ENCODE results near the gene FBXO30. TPM values are rescaled to one million over a fixed set of nuclear protein-coding genes. Genes with fewer than 3 reads are reported as not detected.

Gene FBXO30
- total RNA-seq, 4 donors from 2014 or later: 4.8 to 7.4 (median 6.9) TPM

- no peaks in the 10 kb centered on the region for H3K9me3 ChIP-seq
- H3K27ac ChIP-seq: no peak overlapping the region
- peaks cover 0 to 3% (median 0%) of the 10 kb centered on the region in 4 donors for H3K4me1 ChIP-seq
- H3K27me3 ChIP-seq: no peaks in the 10 kb centered on the region
- no peak for DNase-seq
- no peaks in the 10 kb centered on the region for H3K36me3 ChIP-seq
- TF ChIP-seq CTCF (IDR thresholded peaks at IDR 0.05) (no peak), POLR2A (IDR thresholded peaks at IDR 0.05) (no peak)
- H3K4me3 ChIP-seq: no peak overlapping the region
Observed at GRCh38 chr6:145839653-145840052, 25.1 kb upstream of the FBXO30 start.

- Histone ChIP-seq H3K9me3 (no peaks in the 10 kb centered on the region), H3K36me3 (no peaks in the 10 kb centered on the region), H3K4me1 (peaks cover 0 to 3% (median 0%) of the 10 kb centered on the region in 4 donors), H3K27me3 (no peaks in the 10 kb centered on the region), H3K27ac (no peak overlapping the region), H3K4me3 (no peak overlapping the region)
- no peak for TF ChIP-seq POLR2A (IDR thresholded peaks at IDR 0.05)
- TF ChIP-seq CTCF (IDR thresholded peaks at IDR 0.05): no peak
- DNase-seq: no peak
Observed at GRCh38 chr6:145838305-145838704, 23.7 kb upstream of the FBXO30 start.

- H3K27me3 ChIP-seq: no peaks in the 10 kb centered on the region
- DNase-seq: no peak
- H3K9me3 ChIP-seq: no peaks in the 10 kb centered on the region
- no peaks in the 10 kb centered on the region for H3K4me1 ChIP-seq
- H3K4me3 ChIP-seq: no peak overlapping the region
- H3K36me3 ChIP-seq: no peaks in the 10 kb centered on the region
- no peak overlapping the region for H3K27ac ChIP-seq
- TF ChIP-seq CTCF (IDR thresholded peaks at IDR 0.05): no peak
- no peak for TF ChIP-seq POLR2A (IDR thresholded peaks at IDR 0.05)
Observed at GRCh38 chr6:145836772-145837171, 22.2 kb upstream of the FBXO30 start.

- H3K9me3 ChIP-seq: no peaks in the 10 kb centered on the region
- H3K27me3 ChIP-seq: no peaks in the 10 kb centered on the region
- H3K27ac ChIP-seq: no peak overlapping the region
- H3K4me3 ChIP-seq: no peak overlapping the region
- H3K4me1 ChIP-seq: no peaks in the 10 kb centered on the region
- H3K36me3 ChIP-seq: no peaks in the 10 kb centered on the region
- no peak for DNase-seq
- no peak for TF ChIP-seq POLR2A (IDR thresholded peaks at IDR 0.05)
- no peak for TF ChIP-seq CTCF (IDR thresholded peaks at IDR 0.05)
Observed at GRCh38 chr6:145836170-145836569, 21.6 kb upstream of the FBXO30 start.

GRCh38 chr6:145830612-145831011, 16.0 kb upstream of the FBXO30 start:
- Histone ChIP-seq H3K27me3 (no peaks in the 10 kb centered on the region), H3K4me1 (no peaks in the 10 kb centered on the region), H3K4me3 (no peak overlapping the region), H3K27ac (no peak overlapping the region), H3K9me3 (no peaks in the 10 kb centered on the region), H3K36me3 (no peaks in the 10 kb centered on the region)
- DNase-seq: no peak
- no peak for TF ChIP-seq CTCF (IDR thresholded peaks at IDR 0.05)
- TF ChIP-seq POLR2A (IDR thresholded peaks at IDR 0.05): no peak

GRCh38 chr6:145829950-145830349, 15.4 kb upstream of the FBXO30 start:
- Histone ChIP-seq H3K27me3 (no peaks in the 10 kb centered on the region), H3K4me3 (no peak overlapping the region), H3K27ac (no peak overlapping the region), H3K4me1 (no peaks in the 10 kb centered on the region), H3K36me3 (no peaks in the 10 kb centered on the region), H3K9me3 (no peaks in the 10 kb centered on the region)
- TF ChIP-seq CTCF (IDR thresholded peaks at IDR 0.05) (no peak), POLR2A (IDR thresholded peaks at IDR 0.05) (no peak)
- DNase-seq: no peak

All from Peyer's patch (tissue), 4 donors.